Bronchial epithelial cell (primary cell): ENCODE data around the gene TRIB2. TPM values are rescaled to one million over a fixed set of nuclear protein-coding genes. Genes with fewer than 3 reads are reported as not detected.
A peak's percentile ranks its signal among the peaks of the same experiment; 100 is the strongest.

Source experiments
- DNase-seq: peaks from one replicate; pipeline ENCODE4 v3.0.0-alpha.2; 2010; ENCODE audit warnings: low read depth
- FAIRE-seq: peaks from 2 replicates; lab custom pipeline; 2011; peaks lifted over from hg19 to GRCh38; lab: Jason Lieb, UNC
- H3K27me3 ChIP-seq: 2 replicates; pipeline ENCODE4 v1.5.1; 2011; ENCODE audit warnings: low read length; ENCODE audit not compliant: control insufficient read depth, insufficient read depth
- H3K36me3 ChIP-seq: 2 replicates; pipeline ENCODE4 v1.5.1; 2011; ENCODE audit warnings: low read length; ENCODE audit not compliant: control insufficient read depth, insufficient read depth
- H3K4me3 ChIP-seq: 2 replicates; pipeline ENCODE4 v1.5.1; 2011; ENCODE audit warnings: mild to moderate bottlenecking, low read depth, low read length, control low read depth
- total RNA-seq: library from RNA; depleted of rRNA; stranded (reverse); fragments of >200 nt; gene quantifications from 2 replicates; pipeline ENCODE4 v1.2.1, GENCODE V29; 2014
- TF ChIP-seq, protein P1 (sequence below): IDR thresholded peaks from 2 replicates; pipeline ENCODE4 v1.5.1; 2011; ENCODE audit warnings: mild to moderate bottlenecking, moderate library complexity, low read length, control low read depth, inconsistent platforms; ENCODE audit not compliant: insufficient read depth, severe bottlenecking

The TRIB2 gene
- total RNA-seq, 1 donor from 2014 or later: 7.6 TPM

DNA sequence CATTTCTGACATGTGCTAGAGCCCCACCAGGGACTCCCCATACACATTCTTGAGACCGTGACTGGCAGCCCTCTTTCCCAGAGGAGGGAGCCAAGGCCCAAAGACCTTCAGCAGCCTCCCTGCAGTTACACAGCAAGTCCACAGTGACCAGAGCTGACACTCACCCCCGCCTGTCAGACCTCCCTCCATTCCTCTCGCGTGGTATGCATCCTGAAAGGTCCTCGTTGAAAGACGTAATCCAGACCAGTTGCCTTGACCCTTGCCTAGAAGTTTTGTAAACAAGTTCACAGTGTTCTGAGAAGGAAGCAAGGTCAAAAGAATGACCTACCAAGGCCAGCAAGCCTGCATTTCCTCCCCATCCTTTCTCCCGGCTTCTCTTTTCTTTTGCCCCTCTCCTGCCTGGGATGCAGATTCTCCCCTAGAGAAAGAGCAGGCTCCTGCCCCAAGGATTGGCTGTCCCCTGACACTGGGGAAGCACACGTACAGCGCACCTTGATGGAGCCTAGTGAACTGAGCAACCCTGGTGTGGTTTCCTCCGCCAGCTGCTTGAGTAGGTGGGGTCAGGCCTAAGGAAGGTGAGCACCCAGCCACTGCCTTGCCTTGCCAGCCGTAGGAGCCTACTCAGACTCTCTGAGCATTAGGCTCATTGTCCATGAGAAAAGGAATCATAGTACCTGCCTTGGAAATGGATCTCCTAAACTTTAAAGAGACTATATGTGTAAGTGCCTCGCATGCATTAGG, 18.3 kb downstream of the TRIB2 start:
- H3K4me3 ChIP-seq: no peak overlapping the region
- TF ChIP-seq, protein P1, sequence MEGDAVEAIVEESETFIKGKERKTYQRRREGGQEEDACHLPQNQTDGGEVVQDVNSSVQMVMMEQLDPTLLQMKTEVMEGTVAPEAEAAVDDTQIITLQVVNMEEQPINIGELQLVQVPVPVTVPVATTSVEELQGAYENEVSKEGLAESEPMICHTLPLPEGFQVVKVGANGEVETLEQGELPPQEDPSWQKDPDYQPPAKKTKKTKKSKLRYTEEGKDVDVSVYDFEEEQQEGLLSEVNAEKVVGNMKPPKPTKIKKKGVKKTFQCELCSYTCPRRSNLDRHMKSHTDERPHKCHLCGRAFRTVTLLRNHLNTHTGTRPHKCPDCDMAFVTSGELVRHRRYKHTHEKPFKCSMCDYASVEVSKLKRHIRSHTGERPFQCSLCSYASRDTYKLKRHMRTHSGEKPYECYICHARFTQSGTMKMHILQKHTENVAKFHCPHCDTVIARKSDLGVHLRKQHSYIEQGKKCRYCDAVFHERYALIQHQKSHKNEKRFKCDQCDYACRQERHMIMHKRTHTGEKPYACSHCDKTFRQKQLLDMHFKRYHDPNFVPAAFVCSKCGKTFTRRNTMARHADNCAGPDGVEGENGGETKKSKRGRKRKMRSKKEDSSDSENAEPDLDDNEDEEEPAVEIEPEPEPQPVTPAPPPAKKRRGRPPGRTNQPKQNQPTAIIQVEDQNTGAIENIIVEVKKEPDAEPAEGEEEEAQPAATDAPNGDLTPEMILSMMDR: no peak
- H3K27me3 ChIP-seq: no peaks in the 10 kb centered on the region
- no peak for DNase-seq
- FAIRE-seq: no peak
- H3K36me3 ChIP-seq: peaks cover 1% of the 10 kb centered on the region

DNA sequence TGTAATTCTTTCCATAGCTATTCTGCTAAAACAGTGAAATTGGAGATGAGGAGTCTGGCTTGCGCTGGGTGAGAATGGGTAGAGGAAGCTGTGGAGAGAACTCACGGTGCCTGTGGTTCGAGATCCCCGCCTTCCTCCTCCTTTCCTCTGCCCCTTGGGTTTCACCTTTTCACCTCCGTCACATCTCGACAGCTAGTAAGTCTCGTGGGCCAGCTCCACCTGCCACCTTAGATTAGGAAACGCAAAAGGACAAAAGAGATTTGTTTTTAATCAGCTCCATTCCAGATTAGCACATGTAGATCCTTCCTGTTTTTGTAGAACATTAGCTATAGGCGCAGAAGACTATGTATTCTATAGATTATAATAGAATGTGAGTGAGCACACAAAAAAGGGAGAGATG, 20.6 kb downstream of the TRIB2 start:
- TF ChIP-seq, protein P1: no peak
- FAIRE-seq (no peak), DNase-seq (no peak)
- no peaks in the 10 kb centered on the region for H3K27me3 ChIP-seq
- no peak overlapping the region for H3K4me3 ChIP-seq
- peaks cover 1% of the 10 kb centered on the region for H3K36me3 ChIP-seq

DNA sequence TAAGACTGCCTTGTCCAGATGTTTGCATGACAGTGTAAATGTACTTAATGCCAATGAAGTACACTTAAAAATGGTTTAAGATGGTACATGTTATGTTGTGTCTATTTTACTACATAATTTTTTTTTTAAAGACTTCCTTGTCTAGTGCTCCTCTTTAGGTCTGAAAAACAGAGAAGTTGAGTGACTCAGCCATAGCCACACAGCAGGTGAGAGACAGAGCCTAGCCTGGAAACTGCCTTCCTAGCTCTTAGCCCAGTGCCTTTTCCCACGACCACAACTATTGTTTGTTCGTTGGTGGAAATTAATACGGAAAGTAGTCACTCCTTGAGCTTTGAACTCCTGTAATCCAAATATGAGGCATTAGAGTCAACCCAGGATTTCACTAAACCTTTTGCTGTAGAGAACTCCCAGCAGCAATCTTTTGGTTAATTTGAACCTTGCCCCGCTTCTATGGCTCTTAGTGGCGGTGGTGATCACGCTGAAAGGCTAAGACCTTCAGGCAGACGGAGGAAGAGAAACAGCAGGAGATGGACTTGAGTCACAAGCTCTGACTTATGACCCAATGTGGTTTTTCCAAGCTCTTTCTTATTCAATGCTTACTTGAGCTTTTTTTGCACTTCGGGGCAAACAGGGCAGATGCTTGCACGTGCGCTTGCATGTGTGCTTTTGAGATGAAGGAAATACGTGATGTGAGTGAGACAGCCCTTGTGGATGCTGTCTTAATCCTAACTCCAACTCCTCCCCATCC, 21.2 kb downstream of the TRIB2 start:
- TF ChIP-seq, protein P1: no peak
- Histone ChIP-seq H3K4me3 (no peak overlapping the region), H3K27me3 (no peaks in the 10 kb centered on the region), H3K36me3 (peaks cover 1% of the 10 kb centered on the region)
- DNase-seq (no peak), FAIRE-seq (no peak)

DNA sequence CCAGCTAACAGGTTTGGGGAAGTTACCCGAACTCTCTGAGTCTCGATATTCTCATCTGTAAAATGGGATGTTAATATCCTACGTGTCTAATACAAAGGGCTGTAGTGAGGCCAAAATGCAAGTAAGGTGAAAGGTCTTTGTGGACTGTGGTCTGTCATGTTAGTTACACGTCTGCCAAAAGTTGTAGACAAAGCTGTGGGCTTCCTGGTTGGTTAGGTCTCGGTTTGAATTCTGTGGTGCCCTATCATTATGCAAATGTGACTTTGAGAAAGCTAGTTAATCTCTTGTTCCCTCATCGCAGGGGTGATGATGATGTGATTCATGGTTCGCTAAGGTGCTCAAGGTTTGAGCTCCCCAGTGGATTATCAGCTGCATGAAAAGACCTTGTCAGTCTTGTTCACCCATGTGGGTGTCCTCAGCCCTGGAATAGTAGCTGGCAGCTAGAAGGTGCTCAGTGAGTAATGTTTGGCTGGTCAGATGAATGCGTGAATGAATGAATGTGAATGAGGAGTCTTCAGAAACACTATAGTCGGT, 23.1 kb downstream of the TRIB2 start:
- peak; percentile 83 for FAIRE-seq

DNA sequence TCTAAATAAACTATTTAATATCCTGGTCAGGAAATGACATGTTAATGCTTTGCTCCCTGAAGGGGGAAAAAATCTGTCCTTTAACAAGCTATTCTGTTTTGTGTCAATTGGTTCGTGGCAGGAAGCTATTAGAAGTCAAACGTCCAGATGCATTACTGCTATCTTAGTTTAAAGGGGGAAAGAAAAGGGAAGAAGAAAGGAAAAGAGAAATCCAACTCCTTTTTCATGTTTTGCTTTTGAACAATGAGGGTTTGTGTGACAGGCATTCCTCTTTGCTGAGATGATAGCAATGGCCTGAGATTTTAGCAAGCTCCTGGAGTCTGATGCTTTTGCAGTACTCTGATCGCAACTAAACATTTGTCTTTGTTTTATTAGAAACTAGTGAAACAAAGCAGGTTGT, 24.6 kb downstream of the TRIB2 start:
- Histone ChIP-seq H3K4me3 (no peak overlapping the region), H3K27me3 (no peaks in the 10 kb centered on the region), H3K36me3 (no peaks in the 10 kb centered on the region)
- FAIRE-seq (no peak), DNase-seq (no peak)
- TF ChIP-seq, protein P1: no peak

More for the DNA sequence above, 23.1 kb downstream of the TRIB2 start:
- no peak for DNase-seq
- Histone ChIP-seq H3K27me3 (no peaks in the 10 kb centered on the region), H3K4me3 (no peak overlapping the region), H3K36me3 (peaks cover 1% of the 10 kb centered on the region)
- TF ChIP-seq, protein P1: no peak
